ENCODE data around the gene PALM3.

PALM3 gene

DNA sequence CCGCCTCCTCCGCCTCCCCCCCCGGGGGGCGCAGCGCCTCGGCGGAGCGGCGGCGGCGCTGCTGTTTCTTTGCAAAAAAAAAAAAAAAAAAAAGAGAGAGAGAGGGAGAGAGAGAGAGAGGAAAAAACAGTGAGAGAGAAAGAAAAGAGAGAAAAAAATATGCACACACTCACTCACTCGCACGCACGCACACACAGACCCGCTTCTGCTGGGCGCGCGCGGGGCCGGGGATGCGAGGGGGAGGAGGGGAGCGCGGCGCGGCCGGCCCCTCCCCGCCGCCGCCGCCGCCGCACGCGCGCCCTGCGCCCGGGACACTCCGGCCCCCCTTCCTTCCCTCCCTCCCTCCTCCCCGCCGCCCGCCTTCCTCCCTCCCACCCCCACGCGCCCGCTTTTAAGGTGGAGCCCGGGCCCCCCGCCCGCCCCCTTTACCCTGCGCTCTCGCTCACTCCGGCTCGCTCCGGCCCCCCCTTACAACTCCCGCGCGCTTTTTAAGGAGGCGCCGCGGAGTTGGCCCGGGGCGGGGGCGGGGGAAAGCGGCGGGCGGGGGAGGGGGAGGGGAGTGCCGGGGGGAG, 28.7 kb upstream of the PALM3 start, which contains the start of gene SAMD1:
TSS of gene SAMD1 (minus strand) at position 243 of the 572 bp plus-strand sequence.
- peak; percentile 23 for ATAC-seq
- TF ChIP-seq CSRNP3 (CRISPR knock-in tag; IDR thresholded peaks at IDR 0.05) (no peak), TCF4 (CRISPR knock-in tag; IDR thresholded peaks at IDR 0.05; ENCODE audit: borderline replicate concordance) (no peak), GLIS3 (CRISPR knock-in tag; IDR thresholded peaks at IDR 0.05) (no peak), BACH2 (CRISPR knock-in tag; IDR thresholded peaks at IDR 0.05; ENCODE audit: borderline replicate concordance) (no peak), CSDC2 (CRISPR knock-in tag; IDR thresholded peaks at IDR 0.05) (no peak), ISL1 (CRISPR knock-in tag; IDR thresholded peaks at IDR 0.05) (no peak), ZNF8 (CRISPR knock-in tag; IDR thresholded peaks at IDR 0.05) (no peak), TOX (CRISPR knock-in tag; IDR thresholded peaks at IDR 0.05; ENCODE audit: borderline replicate concordance) (no peak), CREB5 (CRISPR knock-in tag; IDR thresholded peaks at IDR 0.05; ENCODE audit: low read depth) (no peak), ZFP3 (CRISPR knock-in tag; IDR thresholded peaks at IDR 0.05) (no peak), POU6F1 (CRISPR knock-in tag; IDR thresholded peaks at IDR 0.05; ENCODE audit: borderline replicate concordance, low read depth) (no peak), RARB (CRISPR knock-in tag; IDR thresholded peaks at IDR 0.05) (no peak), ZFP30 (CRISPR knock-in tag; IDR thresholded peaks at IDR 0.05) (no peak), ZC3H10 (CRISPR knock-in tag; IDR thresholded peaks at IDR 0.05) (no peak), OSR1 (CRISPR knock-in tag; IDR thresholded peaks at IDR 0.05) (no peak), ARNTL (CRISPR knock-in tag; IDR thresholded peaks at IDR 0.05; ENCODE audit: borderline replicate concordance, low read depth) (no peak), ZNF565 (CRISPR knock-in tag; conservative IDR thresholded peaks at IDR 0.05; ENCODE audit: low read depth) (no peak), SNAI2 (CRISPR knock-in tag; IDR thresholded peaks at IDR 0.05) (no peak)
- TF ChIP-seq, protein P1, sequence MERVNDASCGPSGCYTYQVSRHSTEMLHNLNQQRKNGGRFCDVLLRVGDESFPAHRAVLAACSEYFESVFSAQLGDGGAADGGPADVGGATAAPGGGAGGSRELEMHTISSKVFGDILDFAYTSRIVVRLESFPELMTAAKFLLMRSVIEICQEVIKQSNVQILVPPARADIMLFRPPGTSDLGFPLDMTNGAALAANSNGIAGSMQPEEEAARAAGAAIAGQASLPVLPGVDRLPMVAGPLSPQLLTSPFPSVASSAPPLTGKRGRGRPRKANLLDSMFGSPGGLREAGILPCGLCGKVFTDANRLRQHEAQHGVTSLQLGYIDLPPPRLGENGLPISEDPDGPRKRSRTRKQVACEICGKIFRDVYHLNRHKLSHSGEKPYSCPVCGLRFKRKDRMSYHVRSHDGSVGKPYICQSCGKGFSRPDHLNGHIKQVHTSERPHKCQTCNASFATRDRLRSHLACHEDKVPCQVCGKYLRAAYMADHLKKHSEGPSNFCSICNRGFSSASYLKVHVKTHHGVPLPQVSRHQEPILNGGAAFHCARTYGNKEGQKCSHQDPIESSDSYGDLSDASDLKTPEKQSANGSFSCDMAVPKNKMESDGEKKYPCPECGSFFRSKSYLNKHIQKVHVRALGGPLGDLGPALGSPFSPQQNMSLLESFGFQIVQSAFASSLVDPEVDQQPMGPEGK (CRISPR knock-in tag; IDR thresholded peaks at IDR 0.05; ENCODE audit: borderline replicate concordance) = no peak
- TF ChIP-seq, protein P2, sequence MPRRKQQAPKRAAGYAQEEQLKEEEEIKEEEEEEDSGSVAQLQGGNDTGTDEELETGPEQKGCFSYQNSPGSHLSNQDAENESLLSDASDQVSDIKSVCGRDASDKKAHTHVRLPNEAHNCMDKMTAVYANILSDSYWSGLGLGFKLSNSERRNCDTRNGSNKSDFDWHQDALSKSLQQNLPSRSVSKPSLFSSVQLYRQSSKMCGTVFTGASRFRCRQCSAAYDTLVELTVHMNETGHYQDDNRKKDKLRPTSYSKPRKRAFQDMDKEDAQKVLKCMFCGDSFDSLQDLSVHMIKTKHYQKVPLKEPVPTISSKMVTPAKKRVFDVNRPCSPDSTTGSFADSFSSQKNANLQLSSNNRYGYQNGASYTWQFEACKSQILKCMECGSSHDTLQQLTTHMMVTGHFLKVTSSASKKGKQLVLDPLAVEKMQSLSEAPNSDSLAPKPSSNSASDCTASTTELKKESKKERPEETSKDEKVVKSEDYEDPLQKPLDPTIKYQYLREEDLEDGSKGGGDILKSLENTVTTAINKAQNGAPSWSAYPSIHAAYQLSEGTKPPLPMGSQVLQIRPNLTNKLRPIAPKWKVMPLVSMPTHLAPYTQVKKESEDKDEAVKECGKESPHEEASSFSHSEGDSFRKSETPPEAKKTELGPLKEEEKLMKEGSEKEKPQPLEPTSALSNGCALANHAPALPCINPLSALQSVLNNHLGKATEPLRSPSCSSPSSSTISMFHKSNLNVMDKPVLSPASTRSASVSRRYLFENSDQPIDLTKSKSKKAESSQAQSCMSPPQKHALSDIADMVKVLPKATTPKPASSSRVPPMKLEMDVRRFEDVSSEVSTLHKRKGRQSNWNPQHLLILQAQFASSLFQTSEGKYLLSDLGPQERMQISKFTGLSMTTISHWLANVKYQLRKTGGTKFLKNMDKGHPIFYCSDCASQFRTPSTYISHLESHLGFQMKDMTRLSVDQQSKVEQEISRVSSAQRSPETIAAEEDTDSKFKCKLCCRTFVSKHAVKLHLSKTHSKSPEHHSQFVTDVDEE (CRISPR knock-in tag; IDR thresholded peaks at IDR 0.05) = no peak

DNA sequence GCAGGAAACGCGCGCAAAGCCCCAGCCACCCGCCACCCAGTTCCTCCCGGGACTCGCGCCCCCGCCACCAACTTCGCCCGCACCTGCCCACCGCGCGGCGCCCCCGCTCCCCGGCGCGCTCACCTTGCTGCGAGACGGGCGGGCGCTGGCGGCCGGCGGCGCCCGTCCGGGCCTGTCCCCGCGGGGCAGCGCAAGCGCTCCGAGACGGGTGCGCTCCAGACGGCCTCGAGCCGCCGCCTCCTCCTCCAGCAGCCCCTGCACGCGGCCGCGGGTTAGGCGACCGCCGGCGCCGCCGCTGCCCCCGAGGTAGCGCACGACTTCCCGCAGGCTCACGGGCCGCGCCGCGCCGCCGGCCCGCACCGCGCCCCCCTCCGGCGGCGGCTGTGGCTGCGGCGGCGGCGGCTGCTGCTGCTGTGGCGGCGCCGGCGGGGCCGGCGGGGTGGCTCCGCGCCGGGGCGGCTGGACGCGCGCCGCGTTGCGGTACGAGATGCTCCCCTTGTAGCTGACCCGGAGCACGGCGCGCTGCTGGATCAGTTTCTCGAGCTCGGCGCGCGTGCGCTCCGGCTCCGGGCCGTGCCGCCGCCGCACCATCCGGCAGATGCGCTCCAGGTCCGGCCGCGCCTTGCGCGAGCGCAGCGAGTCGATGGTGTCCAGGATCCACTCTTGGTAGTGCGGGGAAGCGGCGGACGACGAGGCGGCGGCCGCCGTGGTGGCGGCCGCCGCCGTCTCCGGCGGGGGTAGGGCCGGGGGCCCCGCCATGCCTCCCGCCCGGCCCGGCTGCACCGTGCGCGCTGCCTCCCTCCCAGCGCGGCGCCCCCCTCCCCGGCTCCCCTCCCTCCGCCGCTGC, 28.0 kb upstream of the PALM3 start:
- peak; percentile 54 for ATAC-seq
- TF ChIP-seq ZFP3 (CRISPR knock-in tag; IDR thresholded peaks at IDR 0.05) (no peak), TCF4 (CRISPR knock-in tag; IDR thresholded peaks at IDR 0.05; ENCODE audit: borderline replicate concordance) (no peak), ARNTL (CRISPR knock-in tag; IDR thresholded peaks at IDR 0.05; ENCODE audit: borderline replicate concordance, low read depth) (no peak)

DNA sequence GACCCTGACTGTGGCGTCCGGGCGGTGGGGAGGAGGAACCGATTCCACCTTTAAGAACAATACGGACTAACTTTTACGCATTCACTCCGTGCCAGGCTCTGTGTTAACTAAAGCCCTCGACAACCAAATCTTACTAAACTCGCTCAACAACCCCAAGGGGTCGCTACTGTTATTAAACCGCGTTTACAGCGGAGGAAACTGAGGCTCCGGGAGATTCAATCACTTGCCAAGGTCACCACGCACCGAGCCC, 27.5 kb upstream of the PALM3 start:
- TF ChIP-seq OSR1 (CRISPR knock-in tag; IDR thresholded peaks at IDR 0.05) (no peak), ISL1 (CRISPR knock-in tag; IDR thresholded peaks at IDR 0.05) (no peak), CREB5 (CRISPR knock-in tag; IDR thresholded peaks at IDR 0.05; ENCODE audit: low read depth) (no peak), SNAI2 (CRISPR knock-in tag; IDR thresholded peaks at IDR 0.05) (no peak), POU6F1 (CRISPR knock-in tag; IDR thresholded peaks at IDR 0.05; ENCODE audit: borderline replicate concordance, low read depth) (no peak)
- no peak for ATAC-seq

All from SK-N-SH treated with all-trans-retinoic acid at 6 μM for 48 hours (cell line).